DND-41 (cell line): Measurements from ENCODE around the gene NRXN2.

ENCODE experiments used
- ATAC-seq: fragments of 200-7000 bp; cut with Tn5 transposase; 3 replicates; pipeline ENCODE4 v1.9.1; 2021; ENCODE audit warnings: low read depth; ENCODE audit not compliant: insufficient read depth
- DNase-seq: peaks from one replicate; pipeline ENCODE4 v3.0.0-alpha.2; 2020
- H2AFZ ChIP-seq: 2 replicates; pipeline ENCODE4 v1.6.0; 2012; ENCODE audit warnings: low read depth, low read length
- H3K27ac ChIP-seq: 2 replicates; pipeline ENCODE4 v1.5.1; 2012; ENCODE audit warnings: low read length, inconsistent platforms
- H3K27me3 ChIP-seq: fragments of 200-600 bp; sonication (generic); 2 replicates; pipeline ENCODE4 v1.6.0; 2012; ENCODE audit warnings: low read length, mild to moderate bottlenecking, inconsistent platforms; ENCODE audit not compliant: insufficient read depth, poor library complexity
- H3K36me3 ChIP-seq: 2 replicates; pipeline ENCODE4 v1.5.1; 2012; ENCODE audit warnings: low read length, inconsistent platforms; ENCODE audit not compliant: insufficient read depth
- H3K4me1 ChIP-seq: 2 replicates; pipeline ENCODE4 v1.5.1; 2012; ENCODE audit warnings: mild to moderate bottlenecking, low read length; ENCODE audit not compliant: insufficient read depth
- H3K4me2 ChIP-seq: 2 replicates; pipeline ENCODE4 v1.6.0; 2012; ENCODE audit warnings: mild to moderate bottlenecking, moderate library complexity, low read length, inconsistent platforms; ENCODE audit not compliant: insufficient read depth
- H3K4me3 ChIP-seq, 2 experiments: fragments of 200-600 bp in 1 of 2; shearing (Covaris generic) in 1 of 2; 2 replicates each; pipeline ENCODE4 v1.5.1; 2012 to 2016; ENCODE audit warnings: inconsistent platforms in 2 of 2, low read length in 2 of 2, mild to moderate bottlenecking in 2 of 2, low read depth in 1 of 2, moderate library complexity in 1 of 2
- H3K79me2 ChIP-seq: 2 replicates; pipeline ENCODE4 v1.6.0; 2012; ENCODE audit warnings: low read length, inconsistent platforms; ENCODE audit not compliant: insufficient read depth
- H3K9ac ChIP-seq: 2 replicates; pipeline ENCODE4 v1.6.0; 2012; ENCODE audit warnings: low read depth, mild to moderate bottlenecking, inconsistent platforms, low read length, moderate library complexity
- H3K9me3 ChIP-seq: 2 replicates; pipeline ENCODE4 v1.5.1; 2012; ENCODE audit warnings: low read length, moderate library complexity, mild to moderate bottlenecking, inconsistent platforms; ENCODE audit not compliant: insufficient read depth, severe bottlenecking
- H4K20me1 ChIP-seq: 2 replicates; pipeline ENCODE4 v1.6.0; 2012; ENCODE audit warnings: low read length; ENCODE audit not compliant: insufficient read depth
- EZH2 ChIP-seq: IDR thresholded peaks from 3 replicates; pipeline ENCODE4 v1.6.1; 2012; ENCODE audit warnings: borderline replicate concordance, low read depth, mild to moderate bottlenecking, moderate library complexity, low read length, inconsistent platforms; ENCODE audit not compliant: severe bottlenecking
- TF ChIP-seq, protein P1 (sequence below): IDR thresholded peaks from 2 replicates; pipeline ENCODE4 v1.5.1; 2012; ENCODE audit warnings: borderline replicate concordance, low read length, moderate library complexity, mild to moderate bottlenecking; ENCODE audit not compliant: poor library complexity, severe bottlenecking; ENCODE audit errors: extremely low read depth

The NRXN2 gene

DNA sequence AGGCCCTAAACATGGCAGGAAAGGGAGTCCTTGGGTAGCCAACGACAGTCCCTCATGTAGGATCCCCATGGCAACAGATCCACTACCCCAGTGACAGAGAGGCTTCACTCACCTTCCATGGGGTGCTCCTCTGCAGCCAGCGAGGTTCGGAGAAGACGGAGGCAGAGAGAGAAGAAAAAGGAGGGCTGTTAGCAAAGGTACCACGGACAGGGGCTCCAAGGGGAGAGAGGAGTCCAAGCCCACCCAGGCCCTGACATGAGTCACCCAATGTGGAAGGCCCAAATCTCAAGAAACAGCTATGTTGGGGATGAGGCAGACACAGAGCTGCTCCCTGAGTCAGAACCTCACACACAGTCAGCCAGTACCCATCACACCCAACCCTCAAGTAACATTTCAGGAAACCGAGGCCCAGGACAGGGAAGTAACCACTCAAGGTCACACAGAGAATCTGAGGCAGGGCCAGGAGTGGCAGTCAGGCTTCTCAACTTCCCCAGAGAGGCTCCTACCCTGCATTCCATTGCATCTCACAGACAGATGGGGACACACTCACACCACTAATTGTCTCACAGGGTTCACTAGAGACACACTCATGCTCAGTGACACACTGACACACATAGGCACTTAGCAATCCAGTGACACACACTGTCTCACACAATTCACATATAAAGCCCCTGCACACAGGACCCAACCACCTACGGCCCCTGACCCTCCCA is 25.2 kb downstream of the NRXN2 start:
- Histone ChIP-seq H3K36me3 (no peaks in the 10 kb centered on the region), H3K27ac (no peak overlapping the region), H2AFZ (no peak overlapping the region), H3K27me3 (peaks cover 26% of the 10 kb centered on the region), H3K4me2 (no peak overlapping the region), H3K4me1 (no peaks in the 10 kb centered on the region), H3K9ac (no peak overlapping the region), H3K4me3 (no peak overlapping the region), H3K79me2 (no peaks in the 10 kb centered on the region), H3K9me3 (no peaks in the 10 kb centered on the region), H4K20me1 (no peaks in the 10 kb centered on the region)
- ATAC-seq (no peak), DNase-seq (no peak)
- no peak for TF ChIP-seq EZH2
- TF ChIP-seq, protein P1, sequence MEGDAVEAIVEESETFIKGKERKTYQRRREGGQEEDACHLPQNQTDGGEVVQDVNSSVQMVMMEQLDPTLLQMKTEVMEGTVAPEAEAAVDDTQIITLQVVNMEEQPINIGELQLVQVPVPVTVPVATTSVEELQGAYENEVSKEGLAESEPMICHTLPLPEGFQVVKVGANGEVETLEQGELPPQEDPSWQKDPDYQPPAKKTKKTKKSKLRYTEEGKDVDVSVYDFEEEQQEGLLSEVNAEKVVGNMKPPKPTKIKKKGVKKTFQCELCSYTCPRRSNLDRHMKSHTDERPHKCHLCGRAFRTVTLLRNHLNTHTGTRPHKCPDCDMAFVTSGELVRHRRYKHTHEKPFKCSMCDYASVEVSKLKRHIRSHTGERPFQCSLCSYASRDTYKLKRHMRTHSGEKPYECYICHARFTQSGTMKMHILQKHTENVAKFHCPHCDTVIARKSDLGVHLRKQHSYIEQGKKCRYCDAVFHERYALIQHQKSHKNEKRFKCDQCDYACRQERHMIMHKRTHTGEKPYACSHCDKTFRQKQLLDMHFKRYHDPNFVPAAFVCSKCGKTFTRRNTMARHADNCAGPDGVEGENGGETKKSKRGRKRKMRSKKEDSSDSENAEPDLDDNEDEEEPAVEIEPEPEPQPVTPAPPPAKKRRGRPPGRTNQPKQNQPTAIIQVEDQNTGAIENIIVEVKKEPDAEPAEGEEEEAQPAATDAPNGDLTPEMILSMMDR, result no peak

DNA sequence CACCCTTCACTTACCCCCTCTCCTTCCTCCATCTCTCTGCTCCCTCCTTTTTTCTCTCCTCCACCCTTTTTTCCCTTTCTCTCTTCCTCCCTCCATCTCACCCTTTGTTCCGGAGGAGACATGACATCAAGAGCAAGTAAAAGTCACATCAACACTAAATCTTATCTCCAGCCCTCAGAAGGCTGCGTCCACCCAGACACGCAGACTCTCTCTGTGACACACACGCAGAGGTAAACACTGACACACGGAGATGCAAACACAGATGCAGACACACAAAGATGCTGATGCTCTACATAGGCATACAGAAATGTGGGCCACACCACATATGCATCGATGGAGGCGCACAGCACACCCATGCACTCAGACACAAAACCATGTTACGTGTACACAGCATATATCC is 27.0 kb downstream of the NRXN2 start:
- H3K9ac ChIP-seq, result no peak overlapping the region
- H3K4me1 ChIP-seq, result no peaks in the 10 kb centered on the region
- no peaks in the 10 kb centered on the region for H3K9me3 ChIP-seq
- H3K4me3 ChIP-seq, result no peak overlapping the region
- H2AFZ ChIP-seq, result no peak overlapping the region
- H3K79me2 ChIP-seq, result no peaks in the 10 kb centered on the region
- ATAC-seq (no peak), DNase-seq (no peak)
- peaks cover 39% of the 10 kb centered on the region for H3K27me3 ChIP-seq
- H4K20me1 ChIP-seq, result no peaks in the 10 kb centered on the region
- no peak overlapping the region for H3K27ac ChIP-seq
- H3K4me2 ChIP-seq, result no peak overlapping the region
- H3K36me3 ChIP-seq, result no peaks in the 10 kb centered on the region
- no peak for TF ChIP-seq EZH2
- TF ChIP-seq, protein P1, result no peak

DNA sequence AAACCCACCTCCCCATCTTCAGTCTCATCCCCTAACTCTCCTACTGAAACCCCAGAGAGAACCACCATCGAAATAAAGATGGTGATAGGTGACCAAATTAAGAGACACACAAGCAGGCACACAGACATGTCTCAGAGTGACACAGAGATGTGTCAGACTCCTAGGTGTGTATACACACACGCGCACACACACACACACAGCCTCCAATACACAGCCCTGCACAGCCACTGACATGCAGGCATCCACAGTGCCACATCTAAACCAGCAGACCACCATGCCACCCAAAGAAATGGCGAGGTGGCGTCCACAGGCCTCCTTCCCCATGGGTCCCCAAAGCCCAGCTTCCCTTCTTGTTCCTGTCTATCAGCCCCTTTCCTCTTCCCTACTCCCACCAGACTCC is 27.4 kb downstream of the NRXN2 start:
- H3K36me3 ChIP-seq, result no peaks in the 10 kb centered on the region
- TF ChIP-seq, protein P1, result no peak
- no peak for TF ChIP-seq EZH2
- no peak overlapping the region for H3K4me3 ChIP-seq
- DNase-seq (no peak), ATAC-seq (no peak)
- no peak overlapping the region; the same call in 1 of the 2 replicates for H2AFZ ChIP-seq
- H3K79me2 ChIP-seq, result no peaks in the 10 kb centered on the region
- H3K4me1 ChIP-seq, result no peaks in the 10 kb centered on the region
- H4K20me1 ChIP-seq, result no peaks in the 10 kb centered on the region
- H3K27ac ChIP-seq, result no peak overlapping the region
- no peaks in the 10 kb centered on the region for H3K9me3 ChIP-seq
- H3K4me2 ChIP-seq, result no peak overlapping the region
- H3K9ac ChIP-seq, result no peak overlapping the region
- H3K27me3 ChIP-seq, result peaks cover 39% of the 10 kb centered on the region
